CD4-positive, alpha-beta T cell treated with Interleukin-15 for 4 hours (primary cell): ENCODE measurements around the gene UGDH.

ENCODE experiments used
- DNase-seq: peaks from one replicate; pipeline ENCODE4 v3.0.0-alpha.2; 2020; ENCODE audit warnings: low spot score

Gene UGDH

DNA sequence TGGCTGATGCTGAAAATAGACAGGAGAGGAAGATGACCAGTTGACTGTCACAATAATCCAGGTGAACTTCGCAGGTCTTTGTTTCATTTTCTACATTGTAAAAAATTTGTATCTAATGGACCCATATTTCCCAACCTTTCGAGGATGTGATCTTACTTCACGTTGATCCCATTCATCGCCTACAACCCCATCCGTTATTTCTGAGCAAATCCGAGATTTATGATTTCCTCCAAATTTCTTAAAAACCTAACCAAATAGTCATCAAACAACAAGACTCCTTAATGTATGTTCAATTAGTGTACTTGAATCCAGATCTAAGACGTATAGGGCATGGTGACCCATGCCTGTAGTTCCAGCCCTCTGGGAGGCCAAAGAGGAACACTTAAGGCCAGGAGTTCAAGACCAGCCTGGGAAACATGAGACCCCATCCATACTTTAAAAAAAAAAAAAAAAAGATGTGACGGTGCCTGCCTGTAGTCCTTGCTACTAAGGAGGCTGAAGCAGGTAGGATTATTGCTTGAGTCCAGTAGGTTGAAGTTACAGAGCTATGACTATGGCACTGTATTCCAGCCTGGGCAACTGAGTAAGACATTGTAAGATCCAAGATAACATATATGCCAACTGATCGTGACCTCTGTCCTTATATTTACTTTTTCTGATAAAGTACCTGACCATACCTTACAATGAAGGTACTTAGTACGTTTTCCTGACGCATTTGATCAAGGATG, 74.2 kb downstream of the UGDH start:
- no peak for DNase-seq

DNA sequence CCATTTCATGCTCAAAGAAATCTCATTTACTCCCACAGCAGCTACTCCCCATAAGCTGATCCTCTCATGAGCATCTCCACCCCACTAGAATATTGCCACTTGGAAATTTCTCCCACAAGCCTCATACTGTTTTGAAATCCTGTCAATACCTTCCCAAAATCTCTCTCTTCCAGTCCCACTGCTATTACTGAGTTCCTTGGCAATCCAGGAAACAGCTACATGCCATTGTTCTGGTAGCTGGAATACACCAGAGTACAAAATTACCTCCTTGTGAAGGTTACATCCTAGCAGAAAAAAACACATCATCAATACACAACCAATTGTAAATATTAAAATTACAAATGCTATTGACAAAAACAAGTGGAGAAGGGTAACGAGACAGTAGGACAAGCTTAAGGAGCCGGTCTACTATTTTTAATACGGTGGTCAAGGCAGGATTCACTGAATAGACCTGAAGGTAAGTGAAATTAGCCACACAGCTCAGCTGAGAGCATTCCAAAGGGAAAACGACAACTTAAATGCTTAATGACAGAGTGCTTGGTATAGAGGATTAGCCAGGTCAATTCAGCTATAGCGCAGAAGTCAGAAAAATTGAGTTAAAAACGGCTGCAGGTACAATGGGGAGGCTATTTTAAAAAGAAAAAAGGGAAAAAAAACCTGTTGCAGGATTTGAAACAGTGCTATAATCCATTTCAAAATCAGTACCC, 74.9 kb downstream of the UGDH start:
- DNase-seq, result no peak

DNA sequence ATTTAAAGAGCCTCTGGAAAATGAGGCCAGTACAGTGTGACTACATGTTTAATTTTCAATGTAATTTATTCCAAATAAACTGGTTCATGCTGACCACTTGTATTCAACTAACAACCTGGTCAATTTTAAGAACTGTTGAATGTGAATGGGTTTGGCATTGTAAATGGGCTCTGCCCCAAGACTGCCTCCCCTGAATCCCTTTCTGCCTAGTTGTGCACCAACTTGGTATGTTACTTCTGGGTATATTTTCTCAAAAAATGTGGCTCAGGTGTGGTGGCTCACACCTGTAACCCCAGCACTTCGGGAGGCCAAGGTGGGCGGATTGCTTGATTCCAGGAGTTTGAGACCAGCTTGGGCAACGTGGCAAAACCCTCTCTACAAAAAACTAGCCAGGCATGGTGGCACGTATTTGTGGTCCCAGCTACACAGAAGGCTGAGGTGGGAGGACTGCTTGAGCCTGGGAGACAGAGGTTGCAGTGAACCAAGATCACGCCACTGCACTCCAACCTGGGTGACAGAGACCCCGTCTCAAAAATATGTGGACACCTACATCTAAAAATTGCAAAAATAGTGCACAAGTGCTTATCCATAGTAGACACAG, 75.7 kb downstream of the UGDH start:
- no peak for DNase-seq

DNA sequence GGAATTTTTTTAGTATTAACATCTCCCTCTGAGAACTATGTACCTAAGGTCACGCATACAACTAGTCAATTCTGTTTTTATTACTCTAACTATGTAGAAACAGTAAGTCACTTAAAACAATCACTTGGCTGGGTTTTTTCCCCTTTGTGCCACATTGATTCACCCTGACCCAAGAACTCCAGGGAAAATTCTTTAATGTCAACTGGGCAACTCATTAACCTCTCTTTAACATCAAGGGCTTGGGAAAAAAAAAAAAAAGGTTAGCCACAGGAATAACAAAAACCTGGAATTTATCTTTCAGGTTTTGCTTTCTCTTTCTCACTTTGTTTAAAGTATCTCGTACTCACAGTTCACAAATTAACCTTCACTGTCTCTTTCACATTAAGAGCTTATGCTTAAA, 76.6 kb downstream of the UGDH start:
- DNase-seq, result no peak
